ENCODE measurements around the gene WFDC6.
A peak's percentile ranks its signal among the peaks of the same experiment; 100 is the strongest.

Gene WFDC6

GRCh38 chr20:45547206-45547770 is 8.0 kb upstream of the WFDC6 start, which contains the start of gene EPPIN:
Gene EPPIN, minus strand, starts transcription at chr20:45547401. Its CDS starts 44 bp downstream, at chr20:45547357.
- no peak for ATAC-seq
- H3K9me3 Mint-ChIP-seq = peaks cover 8% of the 10 kb centered on the region
- peaks cover 8% of the 10 kb centered on the region for H3K36me3 Mint-ChIP-seq
- no peaks in the 10 kb centered on the region for H3K4me1 Mint-ChIP-seq
- H3K27ac Mint-ChIP-seq = no peak within 1 kb of the TSS
- no peak within 1 kb of the TSS for H3K4me3 Mint-ChIP-seq
- H3K27me3 Mint-ChIP-seq = peaks cover 33% of the 10 kb centered on the region

GRCh38 chr20:45545754-45546453 is 6.6 kb upstream of the WFDC6 start:
- H3K36me3 Mint-ChIP-seq = peaks cover 8% of the 10 kb centered on the region

GRCh38 chr20:45545351-45545750 is 6.1 kb upstream of the WFDC6 start:
- Mint-ChIP-seq H3K27ac (no peak overlapping the region), H3K4me1 (no peaks in the 10 kb centered on the region), H3K36me3 (peaks cover 6% of the 10 kb centered on the region), H3K4me3 (no peak overlapping the region), H3K27me3 (peaks cover 41% of the 10 kb centered on the region), H3K9me3 (peaks cover 8% of the 10 kb centered on the region)
- ATAC-seq = no peak

More at GRCh38 chr20:45545754-45546453, 6.6 kb upstream of the WFDC6 start:
- H3K9me3 Mint-ChIP-seq = peaks cover 9% of the 10 kb centered on the region
- ATAC-seq = no peak
- H3K4me1 Mint-ChIP-seq = no peaks in the 10 kb centered on the region
- no peak overlapping the region for H3K4me3 Mint-ChIP-seq
- H3K27ac Mint-ChIP-seq = no peak overlapping the region
- H3K27me3 Mint-ChIP-seq = peaks cover 45% of the 10 kb centered on the region

GRCh38 chr20:45538209-45538799 is 978 bp downstream of the WFDC6 start:
- ATAC-seq = no peak
- Mint-ChIP-seq H3K9me3 (peaks cover 2% of the 10 kb centered on the region), H3K27me3 (peaks cover 22% of the 10 kb centered on the region), H3K4me3 (no peak overlapping the region), H3K4me1 (no peaks in the 10 kb centered on the region), H3K27ac (no peak overlapping the region), H3K36me3 (no peaks in the 10 kb centered on the region)

GRCh38 chr20:45527294-45527693 is 12.0 kb downstream of the WFDC6 start:
- no peaks in the 10 kb centered on the region for H3K36me3 Mint-ChIP-seq
- H3K27ac Mint-ChIP-seq = no peak overlapping the region
- ATAC-seq = no peak
- H3K9me3 Mint-ChIP-seq = no peaks in the 10 kb centered on the region
- H3K4me3 Mint-ChIP-seq = no peak overlapping the region
- peaks cover 71% of the 10 kb centered on the region for H3K27me3 Mint-ChIP-seq
- H3K4me1 Mint-ChIP-seq = no peaks in the 10 kb centered on the region

GRCh38 chr20:45523821-45524220 is 15.5 kb downstream of the WFDC6 start:
- Mint-ChIP-seq H3K27me3 (peaks cover 54% of the 10 kb centered on the region), H3K4me1 (no peaks in the 10 kb centered on the region), H3K9me3 (no peaks in the 10 kb centered on the region), H3K4me3 (no peak overlapping the region), H3K27ac (no peak overlapping the region), H3K36me3 (no peaks in the 10 kb centered on the region)
- ATAC-seq = no peak

GRCh38 chr20:45518282-45518681 is 21.0 kb downstream of the WFDC6 start:
- Mint-ChIP-seq H3K27ac (no peak overlapping the region), H3K9me3 (no peaks in the 10 kb centered on the region), H3K4me3 (no peak overlapping the region), H3K36me3 (no peaks in the 10 kb centered on the region), H3K4me1 (no peaks in the 10 kb centered on the region), H3K27me3 (peaks cover 26% of the 10 kb centered on the region)
- no peak for ATAC-seq

- no peak within 1 kb of the TSS for H3K4me3 Mint-ChIP-seq
- H3K9me3 Mint-ChIP-seq = no peaks in the 10 kb centered on the region
- no peak for ATAC-seq
- no peak within 1 kb of the TSS for H3K27ac Mint-ChIP-seq
- peaks cover 31% of the 10 kb centered on the region for H3K27me3 Mint-ChIP-seq
- H3K4me1 Mint-ChIP-seq = no peaks in the 10 kb centered on the region
- no peaks in the 10 kb centered on the region for H3K36me3 Mint-ChIP-seq
Measured at GRCh38 chr20:45515147-45515913, 24.0 kb downstream of the WFDC6 start, which contains the start of gene SPINT3. Gene SPINT3, minus strand, starts transcription at chr20:45515622. Its CDS starts 14 bp downstream, at chr20:45515608.

- ATAC-seq = no peak
- Mint-ChIP-seq H3K27ac (no peak overlapping the region), H3K9me3 (no peaks in the 10 kb centered on the region), H3K4me3 (no peak overlapping the region), H3K36me3 (no peaks in the 10 kb centered on the region), H3K4me1 (peaks cover 20% of the 10 kb centered on the region), H3K27me3 (peaks cover 52% of the 10 kb centered on the region)
Measured at GRCh38 chr20:45510242-45510862, 28.9 kb downstream of the WFDC6 start.

GRCh38 chr20:45509091-45509490 is 30.2 kb downstream of the WFDC6 start:
- H3K36me3 Mint-ChIP-seq = no peaks in the 10 kb centered on the region
- peaks cover 20% of the 10 kb centered on the region for H3K4me1 Mint-ChIP-seq
- H3K27ac Mint-ChIP-seq = no peak overlapping the region
- H3K4me3 Mint-ChIP-seq = no peak overlapping the region
- peaks cover 57% of the 10 kb centered on the region for H3K27me3 Mint-ChIP-seq
- ATAC-seq = no peak
- no peaks in the 10 kb centered on the region for H3K9me3 Mint-ChIP-seq

GRCh38 chr20:45508068-45508886 is 31.0 kb downstream of the WFDC6 start:
- peaks cover 20% of the 10 kb centered on the region for H3K4me1 Mint-ChIP-seq
- ATAC-seq = no peak
- H3K4me3 Mint-ChIP-seq = no peak overlapping the region
- H3K36me3 Mint-ChIP-seq = no peaks in the 10 kb centered on the region
- peaks cover 63% of the 10 kb centered on the region for H3K27me3 Mint-ChIP-seq
- H3K27ac Mint-ChIP-seq = no peak overlapping the region
- no peaks in the 10 kb centered on the region for H3K9me3 Mint-ChIP-seq

- no peaks in the 10 kb centered on the region for H3K9me3 Mint-ChIP-seq
- peaks cover 20% of the 10 kb centered on the region for H3K4me1 Mint-ChIP-seq
- ATAC-seq = peak; percentile 78
- no peaks in the 10 kb centered on the region for H3K36me3 Mint-ChIP-seq
- no peak overlapping the region for H3K4me3 Mint-ChIP-seq
- no peak overlapping the region for H3K27ac Mint-ChIP-seq
- peaks cover 63% of the 10 kb centered on the region for H3K27me3 Mint-ChIP-seq
Measured at GRCh38 chr20:45507011-45507820, 32.1 kb downstream of the WFDC6 start.

GRCh38 chr20:45506398-45506797 is 32.9 kb downstream of the WFDC6 start:
- Mint-ChIP-seq H3K36me3 (no peaks in the 10 kb centered on the region), H3K27me3 (peaks cover 60% of the 10 kb centered on the region), H3K27ac (no peak overlapping the region), H3K4me1 (peaks cover 20% of the 10 kb centered on the region), H3K9me3 (no peaks in the 10 kb centered on the region), H3K4me3 (no peak overlapping the region)
- ATAC-seq = no peak

- H3K9me3 Mint-ChIP-seq = no peaks in the 10 kb centered on the region
- H3K4me1 Mint-ChIP-seq = peaks cover 15% of the 10 kb centered on the region
- H3K27me3 Mint-ChIP-seq = peaks cover 62% of the 10 kb centered on the region
- H3K4me3 Mint-ChIP-seq = no peak overlapping the region
- no peaks in the 10 kb centered on the region for H3K36me3 Mint-ChIP-seq
- no peak overlapping the region for H3K27ac Mint-ChIP-seq
- ATAC-seq = no peak
Measured at GRCh38 chr20:45503403-45503802, 35.9 kb downstream of the WFDC6 start.
